GM19193 (cell line): ENCODE results near the gene IL36G.

Source experiments
- POLR2A ChIP-seq: IDR thresholded peaks from 4 replicates; pipeline ENCODE4 v1.6.1; 2011; ENCODE audit not compliant: insufficient read depth, insufficient read length; ENCODE audit errors: extremely low read depth

Gene IL36G

GRCh38 chr2:113000436-113000835 is 22.6 kb downstream of the IL36G start:
- no peak for TF ChIP-seq POLR2A

DNA sequence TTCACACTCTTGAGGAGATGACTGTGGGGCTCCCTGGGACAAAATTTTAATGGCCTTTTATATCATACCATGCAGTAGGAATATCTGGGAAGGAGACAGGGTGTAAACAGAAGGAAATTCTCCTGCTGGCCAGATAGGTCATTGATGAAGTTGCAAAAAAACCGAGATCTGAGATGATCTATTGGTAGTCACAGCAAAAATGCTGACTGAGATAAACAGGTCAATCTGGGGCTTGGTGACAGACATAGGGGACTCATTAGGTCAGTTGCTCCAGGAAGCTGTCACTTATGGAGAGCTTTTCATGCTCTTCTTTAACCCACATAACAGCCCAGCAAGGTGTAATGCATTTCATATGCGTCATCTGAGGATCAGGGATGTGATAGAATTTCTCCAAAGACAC is 24.9 kb downstream of the IL36G start:
- TF ChIP-seq POLR2A, result no peak

GRCh38 chr2:113005030-113005509 is 27.3 kb downstream of the IL36G start, which contains the start of gene IL36A:
Gene IL36A (plus strand): TSS chr2:113005459. CDS start chr2:113005872, 413 bp downstream.
- no peak for TF ChIP-seq POLR2A

DNA sequence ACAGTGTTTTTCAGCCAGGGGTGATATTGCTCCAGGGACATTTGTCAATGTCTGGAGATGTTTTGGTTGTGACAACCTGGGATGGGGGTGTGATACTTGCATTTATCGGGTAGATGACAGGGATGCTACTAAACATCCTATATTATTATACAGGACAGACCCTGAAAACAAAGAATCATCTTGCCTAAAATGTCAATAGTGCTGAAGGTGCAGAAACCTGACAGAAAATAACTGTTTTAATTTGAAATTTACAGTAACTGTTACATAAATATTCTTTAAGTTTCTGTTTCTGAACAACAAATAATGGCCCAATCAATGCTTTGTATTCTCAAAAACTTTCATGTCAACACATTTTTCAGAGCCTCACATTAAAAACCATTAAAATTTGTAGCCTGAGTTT is 29.4 kb downstream of the IL36G start:
- TF ChIP-seq POLR2A, result no peak

DNA sequence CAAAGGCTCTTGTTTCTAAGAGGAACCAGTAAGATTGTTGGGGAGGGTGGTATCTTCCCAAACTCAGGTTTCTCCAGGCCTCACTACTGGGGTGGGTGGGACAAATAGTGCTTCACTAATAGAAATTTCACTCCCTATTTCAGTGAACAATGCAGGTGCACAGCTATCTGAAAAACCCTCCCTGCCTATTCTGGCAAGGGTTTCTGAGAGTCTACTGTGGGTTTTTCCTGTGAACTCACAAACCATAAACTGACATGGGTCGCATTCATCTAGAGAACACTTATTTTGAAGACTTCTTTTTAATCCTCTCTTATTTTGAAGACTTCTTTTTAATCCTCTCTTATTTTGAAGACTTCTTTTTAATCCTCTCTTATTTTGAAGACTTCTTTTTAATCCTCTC is 31.8 kb downstream of the IL36G start:
- no peak for TF ChIP-seq POLR2A

DNA sequence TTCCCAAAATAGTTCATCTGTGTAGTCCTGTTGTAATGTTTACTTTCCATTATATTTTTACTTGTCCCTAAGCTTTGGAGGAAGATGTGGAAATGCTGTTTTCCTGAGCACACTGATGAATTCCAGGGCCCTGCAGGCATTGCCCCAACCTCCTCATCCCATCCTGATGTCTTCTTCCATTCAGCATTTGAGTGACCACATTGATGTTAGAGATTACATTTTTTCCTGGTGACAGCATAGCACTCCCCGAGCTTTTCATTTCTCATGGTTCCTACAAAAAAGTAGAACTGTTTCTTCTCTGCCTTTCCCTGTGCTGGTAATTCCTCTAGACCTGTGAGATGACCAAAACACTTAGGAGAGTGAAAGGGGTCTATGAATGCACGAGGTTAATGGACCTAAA is 32.3 kb downstream of the IL36G start:
- no peak for TF ChIP-seq POLR2A

DNA sequence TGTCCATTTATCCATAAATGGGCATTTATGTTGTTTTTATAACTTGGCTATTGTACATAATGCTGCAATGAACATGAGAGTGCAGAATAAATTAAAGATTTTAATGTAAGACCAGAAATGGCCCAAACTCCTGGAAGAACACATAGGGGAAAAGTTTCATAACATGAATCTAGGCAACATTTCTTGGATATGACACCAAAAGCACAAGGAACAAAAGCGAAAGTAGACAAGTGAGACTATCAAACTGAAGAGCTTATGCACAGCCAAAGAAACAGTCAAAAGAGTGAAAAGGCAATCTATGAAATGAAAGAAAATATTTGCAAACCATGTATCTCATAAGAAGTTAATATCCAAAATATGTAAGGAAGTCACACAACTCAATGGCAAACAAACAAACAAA is 33.3 kb downstream of the IL36G start:
- TF ChIP-seq POLR2A, result no peak

GRCh38 chr2:113012436-113013335 is 34.9 kb downstream of the IL36G start:
- TF ChIP-seq POLR2A, result no peak

DNA sequence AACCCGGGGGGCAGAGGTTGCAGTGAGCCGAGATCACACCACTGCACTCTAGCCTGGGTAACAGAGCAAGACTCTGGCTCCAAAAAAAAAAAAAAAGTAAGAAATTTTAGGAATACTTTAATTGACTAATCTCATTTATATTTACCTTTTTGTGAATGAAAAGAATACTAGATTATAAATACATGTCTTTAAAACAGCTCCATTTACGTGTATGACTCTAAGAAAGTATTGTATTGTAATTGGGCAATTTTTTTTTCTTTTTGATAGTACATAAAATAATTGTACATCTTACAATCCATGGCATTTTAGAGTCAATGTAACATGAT is 35.5 kb downstream of the IL36G start:
- TF ChIP-seq POLR2A, result no peak

- no peak for TF ChIP-seq POLR2A
These were observed 36.3 kb downstream of the IL36G start for GRCh38 chr2:113014067-113014466.

GRCh38 chr2:113015042-113015441 is 37.2 kb downstream of the IL36G start:
- TF ChIP-seq POLR2A, result no peak

DNA sequence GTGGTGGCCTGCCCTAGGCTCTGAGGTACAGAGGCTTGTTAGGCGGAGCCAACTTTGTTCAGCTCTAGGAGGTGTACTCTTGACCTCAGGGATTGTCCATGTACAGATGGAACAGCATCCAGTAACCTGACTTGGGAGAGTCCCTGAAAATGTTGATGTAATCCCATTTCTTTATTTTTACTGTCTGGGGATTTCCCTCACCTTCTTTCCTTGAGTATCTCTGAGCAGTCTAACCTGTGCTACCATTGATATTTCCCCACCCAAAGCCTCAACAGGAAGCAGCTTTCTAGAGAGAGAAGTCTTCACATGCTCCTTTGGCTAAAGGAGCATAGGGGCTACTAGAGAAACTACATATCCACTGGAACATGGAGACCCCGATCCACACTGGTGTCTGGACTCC is 37.8 kb downstream of the IL36G start:
- TF ChIP-seq POLR2A, result no peak

DNA sequence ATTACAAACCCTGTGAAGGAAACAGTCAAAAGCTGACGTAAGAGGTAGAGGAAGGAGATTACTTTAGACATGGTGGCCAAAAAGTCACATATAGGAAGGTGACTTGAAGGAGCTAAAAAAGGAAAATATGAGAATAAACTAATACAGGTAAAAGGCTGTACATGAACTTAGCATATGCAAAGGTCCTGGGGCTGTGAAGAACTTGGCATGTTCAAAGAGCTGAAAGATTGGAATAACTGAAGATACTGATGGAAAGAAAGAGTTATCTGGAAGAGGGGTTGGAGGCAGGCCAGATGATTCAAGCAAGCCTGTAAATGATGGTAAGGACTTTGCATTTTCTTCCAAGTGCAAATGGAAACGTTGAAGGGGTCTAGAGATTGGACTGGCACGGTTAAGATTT is 40.7 kb downstream of the IL36G start:
- no peak for TF ChIP-seq POLR2A

- TF ChIP-seq POLR2A, result no peak
These were observed 43.5 kb downstream of the IL36G start for GRCh38 chr2:113021312-113021711.

GRCh38 chr2:113024764-113025163 is 47.0 kb downstream of the IL36G start:
- no peak for TF ChIP-seq POLR2A

GRCh38 chr2:113025737-113026136 is 47.9 kb downstream of the IL36G start:
- TF ChIP-seq POLR2A, result no peak

GRCh38 chr2:113027691-113028090 is 49.9 kb downstream of the IL36G start:
- no peak for TF ChIP-seq POLR2A

DNA sequence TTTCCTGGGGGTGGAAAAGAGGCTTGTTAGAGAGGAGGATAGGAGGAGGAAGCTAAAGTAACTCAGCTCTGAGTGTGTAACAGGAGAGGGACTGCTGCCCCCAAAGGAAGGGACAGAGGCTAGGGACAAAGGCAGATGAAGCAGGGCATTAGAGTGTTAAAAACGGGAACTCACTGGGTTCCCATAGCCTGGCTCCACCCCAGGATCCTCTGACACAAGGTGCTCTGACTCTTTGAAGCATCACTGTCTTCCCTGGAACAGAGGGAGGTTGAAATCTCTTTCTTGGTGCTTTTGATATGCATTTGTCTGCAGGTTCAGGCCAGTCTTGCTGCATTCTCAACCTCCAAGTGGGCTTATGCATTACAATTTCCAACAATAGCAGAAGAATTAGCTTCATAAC is 50.3 kb downstream of the IL36G start:
- TF ChIP-seq POLR2A, result no peak

GRCh38 chr2:113032737-113033136 is 54.9 kb downstream of the IL36G start:
- TF ChIP-seq POLR2A, result no peak
